Measurements from ENCODE around the gene HOXB3. TPM values are rescaled to one million over a fixed set of nuclear protein-coding genes. Genes with fewer than 3 reads are reported as not detected.

Gene HOXB3
- total RNA-seq, 2 donors from 2014 or later: 3.1 to 5.4 TPM

- no peaks in the 10 kb centered on the region for H3K9me3 Mint-ChIP-seq
- H3K4me1 Mint-ChIP-seq: peaks cover 10% of the 10 kb centered on the region
- no peak overlapping the region for H3K4me3 Mint-ChIP-seq
- ATAC-seq (replicated peaks): no peak
- H3K27ac Mint-ChIP-seq: no peak overlapping the region
- H3K36me3 Mint-ChIP-seq (ENCODE audit: low read depth): no peaks in the 10 kb centered on the region
- H3K27me3 Mint-ChIP-seq: peaks cover 8% of the 10 kb centered on the region
These were observed 38.2 kb downstream of the HOXB3 start for GRCh38 chr17:48551596-48552465.

DNA sequence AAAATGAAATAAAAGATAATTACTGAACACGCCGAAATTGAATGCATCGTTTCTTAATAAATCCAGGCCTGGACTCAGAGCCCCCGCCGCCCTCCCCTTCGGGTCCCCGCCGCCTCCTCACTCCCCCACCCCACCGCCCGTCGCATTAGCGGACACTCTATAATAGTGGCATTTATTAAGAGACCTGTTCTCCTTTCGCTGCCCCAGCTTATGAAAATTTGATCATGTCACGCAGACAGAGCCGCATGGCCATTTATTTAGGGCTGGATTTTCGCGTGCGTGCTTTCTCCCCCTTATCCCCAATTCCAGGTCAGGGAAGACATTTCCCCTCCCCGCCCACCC is 38.9 kb downstream of the HOXB3 start:
- H3K4me1 Mint-ChIP-seq: peaks cover 10% of the 10 kb centered on the region
- no peaks in the 10 kb centered on the region for H3K9me3 Mint-ChIP-seq
- H3K27me3 Mint-ChIP-seq: peaks cover 4% of the 10 kb centered on the region
- ATAC-seq (replicated peaks): no peak
- H3K36me3 Mint-ChIP-seq (ENCODE audit: low read depth): no peaks in the 10 kb centered on the region
- H3K4me3 Mint-ChIP-seq: no peak overlapping the region
- H3K27ac Mint-ChIP-seq: no peak overlapping the region

GRCh38 chr17:48550502-48551213 is 39.4 kb downstream of the HOXB3 start:
- H3K27me3 Mint-ChIP-seq: peaks cover 4% of the 10 kb centered on the region
- peaks cover 15% of the 10 kb centered on the region for H3K4me1 Mint-ChIP-seq
- no peaks in the 10 kb centered on the region for H3K36me3 Mint-ChIP-seq (ENCODE audit: low read depth)
- H3K4me3 Mint-ChIP-seq: no peak overlapping the region
- no peak overlapping the region for H3K27ac Mint-ChIP-seq
- H3K9me3 Mint-ChIP-seq: no peaks in the 10 kb centered on the region
- no peak for ATAC-seq (replicated peaks)

DNA sequence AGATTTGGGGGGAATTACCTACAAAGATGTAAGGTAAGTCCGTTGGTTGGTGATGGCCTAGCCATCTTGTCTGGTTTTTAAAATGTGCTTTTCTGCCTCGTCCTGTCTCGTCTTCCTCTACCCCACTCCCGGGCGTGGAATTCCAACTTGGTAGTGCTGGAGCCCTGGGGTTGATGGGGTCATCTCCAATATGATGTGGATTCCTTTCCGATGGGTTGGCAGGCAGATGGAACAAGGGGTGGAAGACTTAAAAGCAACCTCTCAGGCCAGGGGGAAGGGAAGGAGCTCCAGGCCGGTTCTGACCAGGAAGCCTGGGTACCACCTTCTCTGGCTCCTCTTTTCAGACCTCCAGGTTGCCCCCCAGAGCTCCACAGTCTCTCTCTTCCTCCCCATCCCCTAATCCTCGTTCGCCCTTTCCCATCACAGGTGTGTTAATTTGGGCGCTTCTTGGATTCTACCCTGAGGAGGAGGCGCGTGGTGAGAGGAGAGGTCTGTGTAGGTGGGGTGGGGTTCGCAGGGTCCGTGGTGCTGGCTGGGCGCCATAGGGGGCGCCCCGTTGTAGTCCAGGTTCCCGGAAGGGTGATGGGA is 40.0 kb downstream of the HOXB3 start:
- H3K4me3 Mint-ChIP-seq: no peak overlapping the region
- no peaks in the 10 kb centered on the region for H3K9me3 Mint-ChIP-seq
- peaks cover 14% of the 10 kb centered on the region for H3K4me1 Mint-ChIP-seq
- H3K36me3 Mint-ChIP-seq (ENCODE audit: low read depth): no peaks in the 10 kb centered on the region
- H3K27me3 Mint-ChIP-seq: no peaks in the 10 kb centered on the region
- H3K27ac Mint-ChIP-seq: no peak overlapping the region
- no peak for ATAC-seq (replicated peaks)

- peaks cover 14% of the 10 kb centered on the region for H3K4me1 Mint-ChIP-seq
- peaks cover under 1% of the 10 kb centered on the region for H3K36me3 Mint-ChIP-seq (ENCODE audit: low read depth)
- H3K27ac Mint-ChIP-seq: no peak overlapping the region
- ATAC-seq (replicated peaks): no peak
- H3K27me3 Mint-ChIP-seq: no peaks in the 10 kb centered on the region
- no peaks in the 10 kb centered on the region for H3K9me3 Mint-ChIP-seq
- H3K4me3 Mint-ChIP-seq: no peak overlapping the region
These were observed 40.8 kb downstream of the HOXB3 start for GRCh38 chr17:48549281-48549630.

GRCh38 chr17:48548523-48549280 is 41.3 kb downstream of the HOXB3 start:
- Mint-ChIP-seq H3K27me3 (peaks cover 4% of the 10 kb centered on the region), H3K27ac (peak overlapping the region; percentile 72), H3K4me3 (peak overlapping the region; percentile 98), H3K9me3 (no peaks in the 10 kb centered on the region), H3K36me3 (ENCODE audit: low read depth) (peaks cover 5% of the 10 kb centered on the region), H3K4me1 (peaks cover 14% of the 10 kb centered on the region)
- no peak for ATAC-seq (replicated peaks)

DNA sequence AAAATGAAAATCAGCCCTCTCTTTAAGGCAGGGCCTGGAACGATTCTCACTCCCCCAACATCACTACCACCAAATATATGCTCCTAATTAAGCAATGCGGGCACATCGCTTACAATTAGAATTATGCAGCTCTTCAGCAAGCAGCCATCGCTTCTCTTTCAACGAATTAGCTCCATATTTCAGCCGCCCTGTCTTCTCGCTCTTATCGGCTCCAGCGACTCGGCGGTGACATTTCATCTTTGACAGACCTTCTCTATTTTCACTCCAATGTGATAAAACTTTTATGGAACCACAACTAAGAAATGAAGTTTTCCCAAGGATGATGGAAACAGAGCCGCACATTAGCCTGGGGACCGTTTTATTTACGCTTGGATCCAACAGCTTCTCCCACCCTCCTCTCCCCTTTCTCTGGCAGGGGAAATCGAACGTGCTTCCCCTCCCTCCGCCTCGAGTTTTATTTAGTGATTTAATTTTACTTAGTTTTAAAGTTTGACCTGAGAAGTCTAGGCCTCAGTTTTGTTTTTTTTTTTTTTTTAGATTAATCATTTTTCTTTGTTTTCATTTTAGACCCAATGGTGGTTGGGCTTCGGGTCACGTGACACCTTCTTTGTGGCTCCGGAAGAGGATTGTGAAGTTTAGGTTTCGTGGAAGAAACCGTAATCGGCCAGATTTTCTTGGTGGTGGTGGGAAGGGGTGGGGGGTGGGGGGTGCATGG is 42.1 kb downstream of the HOXB3 start:
- H3K27ac Mint-ChIP-seq: peak overlapping the region; percentile 72
- no peak for ATAC-seq (replicated peaks)
- no peaks in the 10 kb centered on the region for H3K9me3 Mint-ChIP-seq
- peaks cover 6% of the 10 kb centered on the region for H3K36me3 Mint-ChIP-seq (ENCODE audit: low read depth)
- peak overlapping the region; percentile 98 for H3K4me3 Mint-ChIP-seq
- peaks cover 4% of the 10 kb centered on the region for H3K27me3 Mint-ChIP-seq
- H3K4me1 Mint-ChIP-seq: peaks cover 14% of the 10 kb centered on the region

GRCh38 chr17:48546924-48547807 is 42.9 kb downstream of the HOXB3 start:
- Mint-ChIP-seq H3K36me3 (ENCODE audit: low read depth) (peaks cover 14% of the 10 kb centered on the region), H3K4me1 (peaks cover 14% of the 10 kb centered on the region), H3K27ac (peak overlapping the region; percentile 88), H3K4me3 (peak overlapping the region; percentile 98), H3K27me3 (peaks cover 5% of the 10 kb centered on the region), H3K9me3 (no peaks in the 10 kb centered on the region)
- no peak for ATAC-seq (replicated peaks)

DNA sequence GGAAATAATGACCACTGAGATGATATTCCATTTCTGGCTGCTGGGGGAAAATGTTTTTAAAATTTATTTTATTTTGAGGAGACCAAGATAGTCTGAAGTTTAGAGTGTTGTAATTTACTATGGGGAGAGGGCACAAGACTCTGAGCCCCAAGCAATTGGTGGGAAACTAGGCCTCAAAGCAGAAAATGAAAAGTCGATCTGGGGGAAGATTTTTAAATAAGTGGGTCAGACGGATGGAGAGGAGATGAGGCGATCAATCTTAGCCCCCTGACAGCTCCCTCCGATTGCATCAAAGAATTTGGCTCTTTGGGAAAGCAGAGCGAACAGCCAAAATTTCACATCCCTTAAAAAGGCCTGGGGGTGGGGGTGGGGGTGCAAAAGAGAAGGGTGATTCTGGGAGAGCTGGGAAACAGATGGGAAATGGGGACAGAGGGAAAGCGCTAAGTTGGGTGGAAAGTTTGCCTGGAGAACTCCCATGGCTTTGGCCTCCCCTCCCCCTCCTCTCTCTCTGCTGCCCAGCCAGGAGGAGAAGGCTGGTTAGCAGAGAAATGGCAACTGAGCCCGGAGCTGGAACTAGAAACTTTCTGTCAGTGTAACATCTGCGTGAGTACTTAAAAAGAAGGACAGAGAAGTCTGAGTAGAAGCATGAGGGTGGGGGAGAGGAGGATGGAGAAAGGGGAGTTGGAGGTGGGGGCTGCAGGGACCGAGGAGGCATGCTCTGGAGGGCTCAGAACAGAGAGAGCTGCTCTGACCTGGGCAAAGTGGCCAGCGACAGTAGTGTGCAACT is 43.7 kb downstream of the HOXB3 start:
- ATAC-seq (replicated peaks): no peak
- no peaks in the 10 kb centered on the region for H3K9me3 Mint-ChIP-seq
- peaks cover 18% of the 10 kb centered on the region for H3K36me3 Mint-ChIP-seq (ENCODE audit: low read depth)
- peaks cover 14% of the 10 kb centered on the region for H3K4me1 Mint-ChIP-seq
- H3K27ac Mint-ChIP-seq: peak overlapping the region; percentile 88
- H3K4me3 Mint-ChIP-seq: peak overlapping the region; percentile 98
- peaks cover 6% of the 10 kb centered on the region for H3K27me3 Mint-ChIP-seq

GRCh38 chr17:48545539-48545938 is 44.5 kb downstream of the HOXB3 start:
- H3K36me3 Mint-ChIP-seq (ENCODE audit: low read depth): peaks cover 23% of the 10 kb centered on the region
- ATAC-seq (replicated peaks): no peak
- peak overlapping the region; percentile 98 for H3K4me3 Mint-ChIP-seq
- no peaks in the 10 kb centered on the region for H3K9me3 Mint-ChIP-seq
- H3K27me3 Mint-ChIP-seq: peaks cover 6% of the 10 kb centered on the region
- peak overlapping the region; percentile 88 for H3K27ac Mint-ChIP-seq
- H3K4me1 Mint-ChIP-seq: peaks cover 14% of the 10 kb centered on the region

DNA sequence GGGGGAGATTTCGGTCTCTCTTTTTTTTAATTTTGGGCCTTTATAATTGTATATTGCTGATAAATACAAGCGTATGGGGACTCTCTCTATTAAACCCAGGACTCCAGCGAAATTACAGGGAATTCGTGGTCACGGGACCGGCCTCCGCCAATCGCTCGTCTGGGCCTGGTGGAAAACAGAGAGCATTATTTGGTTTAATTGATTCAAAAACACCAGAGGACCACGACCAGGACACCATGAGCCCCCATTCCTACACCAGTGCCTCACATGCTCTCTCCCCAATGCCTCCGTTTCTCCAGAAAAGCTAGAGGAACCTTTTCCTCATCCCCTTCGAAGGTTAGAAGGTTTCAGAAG is 45.0 kb downstream of the HOXB3 start, which contains the start of gene HOXB2:
Gene HOXB2, minus strand, starts transcription at position 88 of the 354 bp plus-strand sequence. CDS start 198 bp downstream, outside the sequence.
- Mint-ChIP-seq H3K36me3 (ENCODE audit: low read depth) (peaks cover 23% of the 10 kb centered on the region), H3K4me3 (peak within 1 kb of the TSS; percentile 98), H3K9me3 (no peaks in the 10 kb centered on the region), H3K27ac (peak within 1 kb of the TSS; percentile 88), H3K27me3 (peaks cover 6% of the 10 kb centered on the region), H3K4me1 (peaks cover 17% of the 10 kb centered on the region)
- no peak for ATAC-seq (replicated peaks)

DNA sequence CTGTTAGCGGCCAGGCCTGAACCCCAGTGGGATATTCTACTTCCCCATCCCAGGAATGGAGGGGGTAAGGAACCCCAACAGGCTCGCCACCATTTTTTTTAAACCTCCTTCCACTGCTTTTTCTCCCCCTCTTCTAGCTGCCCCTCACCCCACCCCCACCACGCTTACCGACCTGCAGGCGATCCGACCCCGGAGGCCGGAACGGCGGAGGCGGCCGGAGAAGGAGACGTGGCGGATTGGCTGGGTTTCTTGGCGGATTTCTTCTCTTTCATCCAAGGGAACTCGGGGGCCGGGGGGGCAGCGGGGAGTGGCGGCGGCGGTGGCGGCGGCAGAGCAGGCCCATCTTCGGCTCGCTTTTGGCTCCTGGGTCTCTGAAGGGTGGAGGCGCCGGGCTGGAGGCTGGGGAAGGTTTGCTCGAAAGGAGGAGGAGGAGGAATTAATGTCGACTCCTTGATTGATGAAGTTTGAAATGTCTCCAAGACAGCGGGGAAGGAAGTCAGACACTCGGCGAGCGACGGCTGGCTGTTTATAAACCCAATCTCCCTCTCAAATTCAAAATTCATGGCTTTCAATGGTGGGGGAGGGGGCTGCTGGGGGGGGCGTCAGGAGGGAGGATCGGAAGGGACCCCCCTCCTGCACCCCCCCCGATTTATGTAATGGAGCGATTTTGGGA is 45.6 kb downstream of the HOXB3 start:
- H3K4me1 Mint-ChIP-seq: peaks cover 21% of the 10 kb centered on the region
- peak overlapping the region; percentile 88 for H3K27ac Mint-ChIP-seq
- peaks cover 23% of the 10 kb centered on the region for H3K36me3 Mint-ChIP-seq (ENCODE audit: low read depth)
- H3K9me3 Mint-ChIP-seq: no peaks in the 10 kb centered on the region
- ATAC-seq (replicated peaks): peak; percentile 2
- peaks cover 6% of the 10 kb centered on the region for H3K27me3 Mint-ChIP-seq
- peak overlapping the region; percentile 98 for H3K4me3 Mint-ChIP-seq

Data from activated T-helper 17 cell treated with anti-CD3 and anti-CD28 coated beads, Interleukin-2, amount 50 U/mL, for 72 hours (primary cell).